Measurements from ENCODE around the gene SPRTN.

GRCh38 chr1:231315887-231316286 lies 22.2 kb upstream of the SPRTN start:
- TF ChIP-seq, protein P1, sequence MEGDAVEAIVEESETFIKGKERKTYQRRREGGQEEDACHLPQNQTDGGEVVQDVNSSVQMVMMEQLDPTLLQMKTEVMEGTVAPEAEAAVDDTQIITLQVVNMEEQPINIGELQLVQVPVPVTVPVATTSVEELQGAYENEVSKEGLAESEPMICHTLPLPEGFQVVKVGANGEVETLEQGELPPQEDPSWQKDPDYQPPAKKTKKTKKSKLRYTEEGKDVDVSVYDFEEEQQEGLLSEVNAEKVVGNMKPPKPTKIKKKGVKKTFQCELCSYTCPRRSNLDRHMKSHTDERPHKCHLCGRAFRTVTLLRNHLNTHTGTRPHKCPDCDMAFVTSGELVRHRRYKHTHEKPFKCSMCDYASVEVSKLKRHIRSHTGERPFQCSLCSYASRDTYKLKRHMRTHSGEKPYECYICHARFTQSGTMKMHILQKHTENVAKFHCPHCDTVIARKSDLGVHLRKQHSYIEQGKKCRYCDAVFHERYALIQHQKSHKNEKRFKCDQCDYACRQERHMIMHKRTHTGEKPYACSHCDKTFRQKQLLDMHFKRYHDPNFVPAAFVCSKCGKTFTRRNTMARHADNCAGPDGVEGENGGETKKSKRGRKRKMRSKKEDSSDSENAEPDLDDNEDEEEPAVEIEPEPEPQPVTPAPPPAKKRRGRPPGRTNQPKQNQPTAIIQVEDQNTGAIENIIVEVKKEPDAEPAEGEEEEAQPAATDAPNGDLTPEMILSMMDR (IDR thresholded peaks at IDR 0.05), result peak in 2 of 5 experiments; percentile 21 to 32
- TF ChIP-seq POLR2A (IDR thresholded peaks at IDR 0.05), result no peak

Measured in tibial nerve (tissue), 3 donors.